GM12878 (cell line): ENCODE results near the gene HS6ST3.

ENCODE experiments used
- FOXM1 ChIP-seq: IDR thresholded peaks from 2 replicates; pipeline ENCODE4 v1.6.1; 2012; ENCODE audit warnings: low read depth, mild to moderate bottlenecking, inconsistent platforms, low read length, moderate library complexity
- JUND ChIP-seq: IDR thresholded peaks from 2 replicates; pipeline ENCODE4 v1.6.1; 2012; ENCODE audit warnings: low read depth, mild to moderate bottlenecking, low read length, improper control_type of control experiment, moderate library complexity
- MYC ChIP-seq: IDR thresholded peaks from 2 replicates; pipeline ENCODE4 v1.6.1; 2011; ENCODE audit warnings: mild to moderate bottlenecking, low read length, moderate library complexity, inconsistent platforms; ENCODE audit not compliant: insufficient read depth, insufficient replicate concordance, insufficient read length, severe bottlenecking
- NR2F1 ChIP-seq: fragments of 450-650 bp; conservative IDR thresholded peaks from 2 replicates; pipeline ENCODE4 v1.6.1; 2017; ENCODE audit warnings: mild to moderate bottlenecking
- POLR2A ChIP-seq: IDR thresholded peaks from 2 replicates; pipeline ENCODE4 v1.6.1; 2011; ENCODE audit warnings: low read depth, mild to moderate bottlenecking, low read length
- TAF1 ChIP-seq: IDR thresholded peaks from 2 replicates; pipeline ENCODE4 v1.6.1; 2011; ENCODE audit warnings: mild to moderate bottlenecking, low read depth, low read length, borderline replicate concordance
- TF ChIP-seq, protein P1 (sequence below), 3 experiments: IDR thresholded peaks in 2 of 3; conservative IDR thresholded peaks in 1 of 3; 2 replicates each; pipeline ENCODE4 v1.5.1; 2011; ENCODE audit warnings: low read depth in 3 of 3, low read length in 3 of 3, mild to moderate bottlenecking in 3 of 3, control low read depth in 2 of 3, moderate library complexity in 2 of 3, inconsistent platforms in 1 of 3, mixed read lengths in 1 of 3; ENCODE audit not compliant: control insufficient read depth in 2 of 3, insufficient read depth in 1 of 3; ENCODE audit errors: extremely low read depth in 1 of 3
- TF ChIP-seq, protein P2 (sequence below): fragments of 450-650 bp; IDR thresholded peaks from 2 replicates; pipeline ENCODE4 v1.6.1; 2017; ENCODE audit warnings: antibody characterized with exemption, mild to moderate bottlenecking, moderate library complexity
- TF ChIP-seq, protein P3 (sequence below): IDR thresholded peaks from 2 replicates; pipeline ENCODE4 v1.6.1; 2011; ENCODE audit warnings: low read depth, low read length, improper control_type of control experiment, borderline replicate concordance
- TF ChIP-seq, protein P4 (sequence below): IDR thresholded peaks from 2 replicates; pipeline ENCODE4 v1.6.1; 2011; ENCODE audit warnings: low read depth, mild to moderate bottlenecking, low read length, moderate library complexity, borderline replicate concordance; ENCODE audit errors: extremely low read depth

DNA sequence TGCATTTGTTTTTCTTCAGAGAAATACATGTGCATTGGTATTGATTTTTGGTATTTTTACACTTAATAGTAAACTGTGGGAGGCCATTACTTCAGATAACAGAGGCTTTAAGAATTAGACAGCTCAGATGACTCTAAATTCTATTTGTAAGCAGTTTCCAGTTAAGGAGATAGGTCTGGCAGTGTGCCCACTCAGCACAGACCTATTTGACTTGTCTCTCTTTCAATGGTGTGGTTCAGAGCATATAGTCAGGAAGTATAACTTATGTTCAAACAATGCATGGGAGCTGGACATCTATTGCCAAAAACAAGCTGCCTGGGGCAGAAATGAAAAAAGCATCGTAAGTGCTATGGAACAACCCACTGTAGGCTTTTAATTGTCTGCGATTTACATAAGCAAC, 370.7 kb downstream of the HS6ST3 start:
- TF ChIP-seq, protein P1, sequence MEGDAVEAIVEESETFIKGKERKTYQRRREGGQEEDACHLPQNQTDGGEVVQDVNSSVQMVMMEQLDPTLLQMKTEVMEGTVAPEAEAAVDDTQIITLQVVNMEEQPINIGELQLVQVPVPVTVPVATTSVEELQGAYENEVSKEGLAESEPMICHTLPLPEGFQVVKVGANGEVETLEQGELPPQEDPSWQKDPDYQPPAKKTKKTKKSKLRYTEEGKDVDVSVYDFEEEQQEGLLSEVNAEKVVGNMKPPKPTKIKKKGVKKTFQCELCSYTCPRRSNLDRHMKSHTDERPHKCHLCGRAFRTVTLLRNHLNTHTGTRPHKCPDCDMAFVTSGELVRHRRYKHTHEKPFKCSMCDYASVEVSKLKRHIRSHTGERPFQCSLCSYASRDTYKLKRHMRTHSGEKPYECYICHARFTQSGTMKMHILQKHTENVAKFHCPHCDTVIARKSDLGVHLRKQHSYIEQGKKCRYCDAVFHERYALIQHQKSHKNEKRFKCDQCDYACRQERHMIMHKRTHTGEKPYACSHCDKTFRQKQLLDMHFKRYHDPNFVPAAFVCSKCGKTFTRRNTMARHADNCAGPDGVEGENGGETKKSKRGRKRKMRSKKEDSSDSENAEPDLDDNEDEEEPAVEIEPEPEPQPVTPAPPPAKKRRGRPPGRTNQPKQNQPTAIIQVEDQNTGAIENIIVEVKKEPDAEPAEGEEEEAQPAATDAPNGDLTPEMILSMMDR (IDR thresholded peaks at IDR 0.05 in 2 of 3, conservative IDR thresholded peaks at IDR 0.05 in 1 of 3; ENCODE audit: control insufficient read depth in 2 of 3, extremely low read depth in 1 of 3, insufficient read depth in 1 of 3, low read depth in 3 of 3, low read length in 3 of 3) = no peak
- TF ChIP-seq MYC = no peak
- no peak for TF ChIP-seq JUND
- TF ChIP-seq, protein P2, sequence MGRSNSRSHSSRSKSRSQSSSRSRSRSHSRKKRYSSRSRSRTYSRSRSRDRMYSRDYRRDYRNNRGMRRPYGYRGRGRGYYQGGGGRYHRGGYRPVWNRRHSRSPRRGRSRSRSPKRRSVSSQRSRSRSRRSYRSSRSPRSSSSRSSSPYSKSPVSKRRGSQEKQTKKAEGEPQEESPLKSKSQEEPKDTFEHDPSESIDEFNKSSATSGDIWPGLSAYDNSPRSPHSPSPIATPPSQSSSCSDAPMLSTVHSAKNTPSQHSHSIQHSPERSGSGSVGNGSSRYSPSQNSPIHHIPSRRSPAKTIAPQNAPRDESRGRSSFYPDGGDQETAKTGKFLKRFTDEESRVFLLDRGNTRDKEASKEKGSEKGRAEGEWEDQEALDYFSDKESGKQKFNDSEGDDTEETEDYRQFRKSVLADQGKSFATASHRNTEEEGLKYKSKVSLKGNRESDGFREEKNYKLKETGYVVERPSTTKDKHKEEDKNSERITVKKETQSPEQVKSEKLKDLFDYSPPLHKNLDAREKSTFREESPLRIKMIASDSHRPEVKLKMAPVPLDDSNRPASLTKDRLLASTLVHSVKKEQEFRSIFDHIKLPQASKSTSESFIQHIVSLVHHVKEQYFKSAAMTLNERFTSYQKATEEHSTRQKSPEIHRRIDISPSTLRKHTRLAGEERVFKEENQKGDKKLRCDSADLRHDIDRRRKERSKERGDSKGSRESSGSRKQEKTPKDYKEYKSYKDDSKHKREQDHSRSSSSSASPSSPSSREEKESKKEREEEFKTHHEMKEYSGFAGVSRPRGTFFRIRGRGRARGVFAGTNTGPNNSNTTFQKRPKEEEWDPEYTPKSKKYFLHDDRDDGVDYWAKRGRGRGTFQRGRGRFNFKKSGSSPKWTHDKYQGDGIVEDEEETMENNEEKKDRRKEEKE = no peak
- no peak for TF ChIP-seq POLR2A
- no peak for TF ChIP-seq TAF1
- TF ChIP-seq NR2F1 = no peak
- no peak for TF ChIP-seq FOXM1
- TF ChIP-seq, protein P3, sequence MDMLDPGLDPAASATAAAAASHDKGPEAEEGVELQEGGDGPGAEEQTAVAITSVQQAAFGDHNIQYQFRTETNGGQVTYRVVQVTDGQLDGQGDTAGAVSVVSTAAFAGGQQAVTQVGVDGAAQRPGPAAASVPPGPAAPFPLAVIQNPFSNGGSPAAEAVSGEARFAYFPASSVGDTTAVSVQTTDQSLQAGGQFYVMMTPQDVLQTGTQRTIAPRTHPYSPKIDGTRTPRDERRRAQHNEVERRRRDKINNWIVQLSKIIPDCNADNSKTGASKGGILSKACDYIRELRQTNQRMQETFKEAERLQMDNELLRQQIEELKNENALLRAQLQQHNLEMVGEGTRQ = no peak
- TF ChIP-seq, protein P4, sequence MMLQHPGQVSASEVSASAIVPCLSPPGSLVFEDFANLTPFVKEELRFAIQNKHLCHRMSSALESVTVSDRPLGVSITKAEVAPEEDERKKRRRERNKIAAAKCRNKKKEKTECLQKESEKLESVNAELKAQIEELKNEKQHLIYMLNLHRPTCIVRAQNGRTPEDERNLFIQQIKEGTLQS = no peak
